K562 (cell line): ENCODE data around the gene ITGB2.

Source experiments
- CTCF ChIP-seq, 3 experiments: IDR thresholded peaks in 2 of 3; conservative IDR thresholded peaks in 1 of 3; 2 replicates each; pipeline ENCODE4 v1.5.1; 2011 to 2012; ENCODE audit warnings: low read length in 3 of 3, mild to moderate bottlenecking in 3 of 3, control low read depth in 2 of 3, improper control_type of control experiment in 1 of 3, inconsistent platforms in 1 of 3, low read depth in 1 of 3, mixed read lengths in 1 of 3, moderate library complexity in 1 of 3; ENCODE audit not compliant: insufficient read depth in 2 of 3
- L3MBTL2 ChIP-seq: fragments of 450-650 bp; IDR thresholded peaks from 2 replicates; pipeline ENCODE4 v1.6.1; 2016; ENCODE audit warnings: mild to moderate bottlenecking, moderate library complexity
- POLR2A ChIP-seq: fragments of 450-650 bp; conservative IDR thresholded peaks from 2 replicates; pipeline ENCODE4 v1.6.1; 2016
- POLR2AphosphoS5 ChIP-seq: IDR thresholded peaks from 2 replicates; pipeline ENCODE4 v1.6.1; 2011; ENCODE audit warnings: mild to moderate bottlenecking, low read depth, low read length, moderate library complexity; ENCODE audit not compliant: control insufficient read depth, insufficient read depth
- SMAD3 ChIP-seq: fragments of 450-650 bp; formaldehyde crosslinking; conservative IDR thresholded peaks from 2 replicates; pipeline ENCODE4 v1.4.0; 2020; ENCODE audit warnings: mild to moderate bottlenecking
- TCF7L2 ChIP-seq: fragments of 150-350 bp; IDR thresholded peaks from 2 replicates; pipeline ENCODE4 v1.6.1; 2016; ENCODE audit warnings: low read depth, mild to moderate bottlenecking, low read length, moderate library complexity
- ZNF282 ChIP-seq: sonication (generic); formaldehyde crosslinking; IDR thresholded peaks from 2 replicates; pipeline ENCODE4 v1.8.1; 2023; ENCODE audit warnings: missing genetic modification reagents

DNA sequence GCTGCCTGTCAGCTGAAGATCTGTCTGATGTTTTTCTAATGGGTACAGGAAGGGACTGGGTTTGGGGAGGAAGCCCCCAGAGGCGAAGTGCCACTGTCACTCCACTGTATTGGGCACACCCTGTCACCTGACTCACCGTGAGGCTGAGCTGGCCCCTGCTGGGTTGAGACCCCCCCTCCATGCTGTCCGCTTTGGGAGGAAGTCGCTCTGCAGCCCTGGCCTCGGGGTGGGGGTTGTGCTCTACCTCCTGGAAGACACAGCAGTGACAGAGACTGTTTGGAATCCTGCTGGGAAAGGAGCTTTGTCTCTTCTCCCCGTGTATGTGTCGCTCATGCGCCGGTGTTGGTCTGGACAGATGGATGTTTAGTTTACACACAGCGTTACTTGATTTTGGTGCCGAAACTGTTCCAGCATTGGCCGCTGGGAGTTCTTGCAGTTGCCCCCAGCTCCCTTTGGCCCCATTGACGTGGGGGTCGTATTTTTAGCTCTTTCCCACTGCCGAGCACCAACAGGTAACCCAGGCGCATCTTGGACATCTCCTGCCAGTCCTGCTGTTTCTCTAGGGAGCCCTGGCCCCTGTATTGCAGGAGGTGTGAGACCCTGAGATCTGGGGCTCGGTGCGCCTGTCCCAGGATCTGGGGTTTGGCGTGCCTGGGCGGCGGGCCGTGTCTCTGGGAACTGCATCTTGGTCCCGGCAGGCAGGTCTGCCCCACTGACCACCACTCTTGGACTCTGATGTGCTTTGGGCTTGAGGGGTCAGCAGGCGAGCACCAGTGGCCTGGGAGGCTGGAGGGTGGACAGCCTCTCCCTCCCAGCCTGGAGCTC is 49.4 kb upstream of the ITGB2 start:
- 0 out of 2 replicates have a peak, but pooled peaks have one; percentile 23 for TF ChIP-seq POLR2A
- no peak for TF ChIP-seq L3MBTL2
- no peak for TF ChIP-seq CTCF (IDR thresholded peaks at IDR 0.05 in 2 of 3, conservative IDR thresholded peaks at IDR 0.05 in 1 of 3; ENCODE audit: insufficient read depth in 2 of 3, low read depth in 1 of 3, low read length in 3 of 3)
- no peak for TF ChIP-seq POLR2AphosphoS5
- TF ChIP-seq ZNF282 (CRISPR knock-in tag) = no peak
- no peak for TF ChIP-seq SMAD3 (CRISPR knock-in tag)
- no peak for TF ChIP-seq TCF7L2
